Heart left ventricle (tissue), 13 donors: ENCODE measurements around the gene GZMM.

Experiments
- CTCF ChIP-seq, 12 donors: fragments of 200-600 bp; sonication (generic) in 4 of 12; IDR thresholded peaks; one replicate each; pipeline versions ENCODE4 v1.5.0 to v1.8.0; 2018 to 2022; ENCODE audit warnings: antibody characterized with exemption in 12 of 12, mild to moderate bottlenecking in 5 of 12
- POLR2A ChIP-seq, 2 donors: fragments of 450-650 bp; IDR thresholded peaks; one replicate each; pipeline ENCODE4 v1.6.1; 2017; ENCODE audit warnings: antibody characterized with exemption in 2 of 2, mild to moderate bottlenecking in 2 of 2, moderate library complexity in 2 of 2
- donor health status: ischemic (EF 13 %, LVEDD 7.1; RV severe dilation, severe dysfunction).
- donor health status: DM: no; HTN: yes; CAD: no.
- donor health status: DM: no; HTN: no; CAD: no.
- donor health status: ischemic (EF 25% LVEDD 6.9; RV normal size, moderate dysfunction).
- donor health status: ischemic (EF 25% LVEDD 5.7; RV mildly dilated, moderate dysfunction).
- donor health status: ischemic (EF 35%, LVEDD 5.7; RV mildly dilated, moderate dysfunction).
- donor health status: nonischemic (EF 11% LVEDD 7.7; RV severe dilation, severe dysfunction).
- donor health status: DM: yes; HTN: yes; CAD: no.
- donor health status: PGD.
- donor health status: ischemic (EF 29% LVEDD 5.4; RV normal size, mild dysfunction).
- donor health status: nonischemic (EF 23%, LVEDD 6.1; RV moderate dilation, normal function).

GRCh38 chr19:590396-590745, 46.5 kb downstream of the GZMM start:
- TF ChIP-seq CTCF (IDR thresholded peaks at IDR 0.05) (no peak), POLR2A (IDR thresholded peaks at IDR 0.05) (no peak)
